ENCODE results near the gene SPAG4.
A peak's percentile ranks its signal among the peaks of the same experiment; 100 is the strongest.

The SPAG4 gene, protein sequence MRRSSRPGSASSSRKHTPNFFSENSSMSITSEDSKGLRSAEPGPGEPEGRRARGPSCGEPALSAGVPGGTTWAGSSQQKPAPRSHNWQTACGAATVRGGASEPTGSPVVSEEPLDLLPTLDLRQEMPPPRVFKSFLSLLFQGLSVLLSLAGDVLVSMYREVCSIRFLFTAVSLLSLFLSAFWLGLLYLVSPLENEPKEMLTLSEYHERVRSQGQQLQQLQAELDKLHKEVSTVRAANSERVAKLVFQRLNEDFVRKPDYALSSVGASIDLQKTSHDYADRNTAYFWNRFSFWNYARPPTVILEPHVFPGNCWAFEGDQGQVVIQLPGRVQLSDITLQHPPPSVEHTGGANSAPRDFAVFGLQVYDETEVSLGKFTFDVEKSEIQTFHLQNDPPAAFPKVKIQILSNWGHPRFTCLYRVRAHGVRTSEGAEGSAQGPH

DNA sequence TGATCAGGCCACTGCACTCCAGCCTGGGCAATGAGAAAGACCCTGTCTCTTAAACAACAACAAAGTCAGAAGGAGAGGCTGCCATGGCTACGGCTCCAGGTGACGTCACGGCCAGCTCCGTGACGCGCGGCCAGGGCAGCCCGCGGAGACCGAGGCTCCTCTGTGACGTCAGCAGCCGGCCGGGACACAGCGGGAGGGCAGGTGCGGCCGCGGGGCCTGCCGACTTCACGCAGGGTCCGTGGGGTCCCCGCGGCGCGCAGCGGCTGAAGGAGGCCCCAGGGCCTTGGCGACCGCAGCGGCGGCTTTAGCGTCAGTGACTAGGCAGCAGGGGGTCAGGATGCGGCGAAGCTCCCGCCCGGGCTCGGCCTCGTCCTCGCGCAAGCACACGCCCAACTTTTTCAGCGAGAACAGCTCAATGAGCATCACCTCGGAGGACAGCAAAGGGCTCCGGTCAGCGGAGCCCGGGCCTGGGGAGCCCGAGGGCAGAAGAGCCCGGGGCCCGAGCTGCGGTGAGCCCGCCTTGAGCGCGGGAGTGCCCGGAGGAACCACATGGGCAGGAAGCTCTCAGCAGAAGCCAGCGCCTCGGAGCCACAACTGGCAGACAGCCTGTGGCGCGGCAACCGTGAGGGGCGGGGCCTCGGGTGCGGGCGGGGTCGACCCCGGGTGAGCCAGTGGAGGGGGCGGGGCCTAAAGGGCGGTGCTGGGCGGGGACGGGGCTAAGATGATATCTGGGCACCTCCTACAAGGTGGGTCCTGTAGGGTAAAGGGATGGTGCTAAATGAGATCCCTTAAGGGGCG lies at the start of gene SPAG4:
TSS of gene SPAG4 (plus strand) at position 163 of the 798 bp plus-strand sequence. CDS start at position 338, 175 bp downstream.
- DNase-seq (ENCODE audit: low spot score), result peak; percentile 99

DNA sequence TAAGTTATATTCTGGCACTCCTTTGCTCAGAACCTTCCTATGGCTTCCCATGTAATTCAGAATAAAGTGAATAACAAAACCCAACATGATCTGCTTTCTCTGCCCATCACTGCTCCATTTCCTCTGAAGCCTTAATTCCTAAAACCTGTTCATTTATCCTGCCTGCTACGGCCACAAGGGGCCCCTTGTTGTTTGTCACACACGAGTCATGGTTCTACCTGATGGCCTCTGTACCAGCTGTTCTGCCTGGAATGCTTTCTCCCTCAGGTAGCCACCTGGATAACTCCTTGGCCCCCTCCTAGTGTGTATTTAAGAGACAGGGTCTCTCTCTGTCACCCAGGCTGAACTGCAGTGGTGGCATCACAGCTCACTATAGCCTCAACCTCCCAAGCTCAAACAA lies 47.0 kb upstream of the SPAG4 start:
- DNase-seq (ENCODE audit: low spot score), result peak; percentile 55

DNA sequence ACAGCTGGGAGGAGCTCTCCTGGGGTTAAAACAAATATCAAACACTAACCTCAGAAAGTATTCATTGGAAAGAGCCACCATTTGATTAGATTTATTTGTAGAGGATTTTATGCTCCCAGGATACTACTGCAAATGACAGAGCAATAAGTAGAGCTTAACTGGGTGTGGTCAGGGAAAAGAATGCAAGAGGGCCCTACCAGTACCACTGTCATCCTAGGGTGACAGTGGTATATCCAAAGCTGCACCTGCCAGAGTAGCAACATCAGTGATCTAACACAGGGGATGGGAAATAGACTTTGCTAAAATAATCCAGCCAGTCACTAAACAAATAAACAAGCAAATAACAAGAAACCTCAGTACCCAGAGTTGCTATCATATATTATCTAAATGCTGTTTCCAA lies 44.1 kb upstream of the SPAG4 start:
- DNase-seq (ENCODE audit: low spot score), result no peak

DNA sequence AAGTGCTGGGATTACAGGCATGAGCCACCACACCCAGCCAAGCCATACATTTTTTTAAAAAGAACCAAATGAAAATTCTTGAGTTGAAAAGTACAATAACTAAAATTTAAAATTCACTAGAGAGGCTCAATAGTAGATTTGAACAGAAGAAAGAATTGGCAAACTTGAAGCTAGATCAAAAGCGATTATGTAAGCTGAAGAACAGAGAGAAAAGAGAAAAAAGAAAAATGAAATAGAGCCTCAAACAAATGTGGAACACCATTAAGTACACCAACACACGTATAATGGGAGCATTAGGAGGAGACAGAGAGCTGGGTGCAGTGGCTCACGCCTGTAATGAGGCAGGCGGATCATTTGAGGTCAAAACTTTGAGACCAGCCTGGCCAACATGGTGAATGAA lies 42.8 kb upstream of the SPAG4 start:
- no peak for DNase-seq (ENCODE audit: low spot score)

DNA sequence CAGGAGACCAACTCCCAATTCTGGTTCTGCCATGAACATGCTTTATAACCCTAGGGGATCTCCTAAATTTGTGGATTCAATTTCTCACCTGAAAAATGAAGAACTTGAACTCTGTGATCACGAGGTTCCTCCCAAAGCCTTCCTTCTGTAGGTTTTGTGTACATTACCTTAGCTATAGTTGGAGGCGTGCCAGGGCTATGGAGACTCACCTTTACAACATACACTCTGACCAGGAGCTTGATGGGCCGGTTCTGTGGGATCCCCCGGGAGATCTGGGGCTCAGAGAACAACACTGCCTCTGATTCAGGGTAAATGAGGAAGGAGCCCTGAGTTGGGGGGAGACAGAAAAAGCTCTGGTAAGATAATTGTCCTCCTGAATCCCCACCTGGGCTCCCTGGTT lies 39.7 kb upstream of the SPAG4 start:
- no peak for DNase-seq (ENCODE audit: low spot score)

DNA sequence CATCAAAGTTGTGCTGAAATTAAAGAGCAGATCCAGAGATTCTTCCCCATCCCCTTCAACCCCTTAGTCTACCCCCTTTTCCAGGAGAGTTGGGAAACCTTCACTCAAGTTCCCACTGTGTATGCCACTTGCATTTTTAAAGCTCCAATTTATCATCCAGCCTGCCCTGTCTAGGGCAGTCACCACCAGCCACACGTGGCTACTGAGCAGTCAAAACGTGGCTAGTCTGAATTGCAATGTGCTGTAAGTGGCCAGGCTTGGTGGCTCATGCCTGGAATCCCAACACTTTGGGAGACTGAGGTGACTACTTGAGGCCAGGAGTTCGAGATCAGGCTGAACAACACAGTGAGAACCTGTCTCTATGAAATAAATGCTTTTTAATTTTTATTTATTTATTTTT lies 38.8 kb upstream of the SPAG4 start:
- DNase-seq (ENCODE audit: low spot score), result no peak

DNA sequence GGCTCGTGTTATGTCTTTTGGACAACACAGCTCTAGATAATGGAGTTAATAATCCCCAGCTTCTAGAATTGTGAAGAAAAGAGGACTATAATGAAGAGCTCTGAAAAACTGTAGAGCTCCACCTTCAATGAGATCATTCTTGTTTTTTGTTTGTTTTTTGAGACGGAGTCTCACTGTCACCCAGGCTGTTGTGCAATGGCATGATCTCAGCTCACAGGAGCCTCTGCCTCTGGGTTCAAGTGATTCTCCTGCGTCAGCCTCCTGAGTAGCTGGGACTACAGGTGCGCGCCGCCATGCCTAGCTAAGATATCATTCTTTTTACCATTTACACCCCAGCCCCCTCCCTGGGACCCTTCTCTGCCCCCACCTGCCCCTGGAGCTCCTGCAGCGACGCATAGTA lies 37.2 kb upstream of the SPAG4 start:
- DNase-seq (ENCODE audit: low spot score), result no peak

DNA sequence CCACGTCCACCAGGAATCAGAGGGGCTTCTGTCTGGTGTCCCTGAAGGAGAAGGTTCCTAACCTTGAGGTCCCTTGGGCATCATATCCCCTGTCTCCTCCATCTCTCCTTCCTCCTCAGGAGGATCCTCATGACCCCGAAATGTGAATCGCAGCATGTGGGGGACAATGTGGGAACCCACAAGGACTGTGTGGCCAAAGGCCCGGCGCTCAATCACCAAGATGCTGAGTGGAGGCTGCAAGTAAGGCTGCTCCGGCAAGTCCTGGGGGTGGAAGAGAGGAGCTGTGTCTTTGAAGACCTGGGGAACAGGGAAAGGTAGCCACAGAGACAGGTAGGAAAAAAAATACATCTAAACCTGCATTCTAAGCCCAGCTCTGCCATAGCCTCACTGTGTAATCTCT lies 36.4 kb upstream of the SPAG4 start:
- no peak for DNase-seq (ENCODE audit: low spot score)

DNA sequence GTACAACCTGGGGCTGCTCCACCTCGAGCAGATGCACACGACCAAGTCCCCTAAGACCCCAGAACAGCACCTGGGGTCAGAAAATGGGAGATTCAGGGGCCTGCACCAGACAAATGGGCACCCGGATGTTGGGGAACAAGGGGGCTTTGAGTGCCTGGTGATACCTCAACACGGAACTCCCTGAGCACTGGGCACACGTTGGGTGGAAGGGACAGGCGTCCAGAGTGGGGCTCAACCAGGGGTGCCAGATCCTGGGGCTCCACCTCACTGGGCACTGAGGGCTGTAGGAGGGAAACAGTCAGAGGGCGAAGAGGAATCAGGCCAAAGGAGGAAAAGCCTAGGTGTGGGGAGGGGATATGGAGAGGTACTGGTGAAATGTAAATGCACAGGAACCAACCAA lies 33.5 kb upstream of the SPAG4 start:
- DNase-seq (ENCODE audit: low spot score), result no peak

DNA sequence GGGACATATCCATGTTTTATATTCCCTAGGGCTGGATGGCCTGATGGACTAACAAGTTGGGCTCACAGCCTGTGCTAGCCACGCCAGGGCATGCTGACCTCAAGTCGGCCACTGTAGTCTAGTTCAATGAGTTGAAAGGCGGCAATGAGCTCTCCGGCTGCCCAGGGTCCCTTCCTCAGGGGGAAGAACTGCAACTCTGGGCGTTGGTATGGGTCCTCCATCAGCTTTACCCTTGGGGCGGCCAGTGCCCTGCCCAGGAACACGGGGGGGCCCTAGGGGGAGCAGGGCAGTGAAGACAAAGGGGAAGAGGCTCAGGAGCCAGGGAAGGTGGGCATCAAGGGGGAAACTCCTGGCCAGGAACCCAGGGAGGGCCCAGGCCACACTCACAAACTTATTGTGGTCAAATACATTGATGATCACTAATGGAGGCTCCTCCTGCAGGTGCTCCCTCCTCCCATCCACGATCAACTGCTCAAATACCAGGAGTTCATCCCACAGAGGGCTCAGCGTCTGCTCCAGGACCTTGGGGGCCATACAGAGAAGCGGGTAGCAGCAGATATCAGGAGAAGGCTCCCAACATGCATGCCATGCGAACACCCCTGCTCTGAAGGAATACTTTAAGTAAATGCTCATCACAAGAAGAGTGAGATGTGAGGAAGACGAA lies 32.8 kb upstream of the SPAG4 start:
- no peak for DNase-seq (ENCODE audit: low spot score)

DNA sequence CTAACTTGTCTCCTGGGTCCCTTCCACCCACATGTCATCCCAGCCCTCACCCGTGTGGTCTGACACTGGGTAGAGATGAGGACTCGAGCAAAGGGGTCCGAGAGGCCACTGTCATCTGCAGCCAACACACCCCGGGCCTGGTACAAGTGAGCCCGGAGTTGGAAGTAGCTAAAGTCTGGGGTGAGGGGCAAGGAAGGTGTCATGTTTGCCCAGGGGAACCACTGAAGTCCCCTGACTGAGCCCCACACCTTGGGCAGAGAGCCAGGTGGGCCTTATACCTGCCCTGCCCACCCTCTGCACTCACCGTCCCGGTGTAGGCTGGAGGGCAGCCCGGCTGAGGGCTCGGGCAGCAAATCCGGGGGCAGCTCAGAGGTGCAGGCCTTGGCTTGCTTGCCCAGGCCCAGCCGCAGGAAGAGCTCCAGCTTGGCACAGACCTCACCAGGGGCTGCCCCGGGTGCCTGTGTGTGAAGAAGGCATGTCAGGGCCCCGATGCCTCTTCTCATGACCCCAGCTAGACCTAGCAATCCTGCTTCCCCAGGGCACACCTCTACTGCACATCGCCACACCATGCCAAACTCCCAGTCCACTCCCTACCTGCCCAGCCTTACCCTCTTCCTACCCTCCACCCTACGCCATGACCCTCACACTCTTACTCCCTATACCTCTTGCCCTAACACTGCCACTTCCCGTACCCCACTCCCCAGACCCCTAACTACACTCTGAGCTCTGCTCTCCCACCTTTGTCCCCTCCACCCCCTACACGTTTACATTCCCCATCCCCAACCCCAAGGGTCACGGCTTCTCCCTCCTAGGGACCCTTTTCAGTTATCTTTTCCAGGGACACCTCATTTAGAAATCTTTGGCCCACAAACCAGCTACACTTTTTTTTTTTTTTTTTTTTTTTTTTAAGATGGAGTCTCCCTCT lies 31.7 kb upstream of the SPAG4 start:
- peak; percentile 29 for DNase-seq (ENCODE audit: low spot score)

DNA sequence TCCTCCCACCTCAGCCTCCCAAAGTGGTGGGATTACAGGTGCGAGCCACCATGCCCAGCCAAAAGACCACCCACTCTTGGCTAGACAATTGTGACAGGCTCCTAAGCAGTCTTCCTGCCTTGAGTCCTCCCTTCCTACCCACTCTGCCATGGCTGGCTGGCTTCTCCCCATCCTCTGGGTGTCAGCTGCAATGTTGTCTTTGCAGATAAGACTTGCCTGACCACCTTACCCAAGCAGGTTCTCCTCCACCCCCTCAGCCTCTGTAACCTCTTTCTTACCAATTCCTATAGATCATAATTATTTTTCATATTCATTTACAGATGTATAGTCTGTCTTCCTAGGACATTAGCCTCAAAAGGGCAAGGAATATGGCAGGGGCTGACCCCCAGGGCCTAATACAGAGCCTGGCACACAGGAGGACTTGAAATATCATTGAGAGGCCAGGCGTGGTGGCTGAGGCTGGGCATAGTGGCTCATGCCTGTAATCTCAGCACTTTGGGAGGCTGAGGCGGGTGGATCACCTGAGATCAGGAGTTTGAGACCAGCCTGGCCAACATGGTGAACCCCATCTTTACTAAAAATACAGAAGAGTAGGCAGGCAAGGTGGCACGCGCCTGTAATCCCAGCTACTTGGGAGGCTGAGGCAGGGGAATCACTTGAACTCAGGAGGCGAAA lies 28.7 kb upstream of the SPAG4 start:
- DNase-seq (ENCODE audit: low spot score), result no peak

DNA sequence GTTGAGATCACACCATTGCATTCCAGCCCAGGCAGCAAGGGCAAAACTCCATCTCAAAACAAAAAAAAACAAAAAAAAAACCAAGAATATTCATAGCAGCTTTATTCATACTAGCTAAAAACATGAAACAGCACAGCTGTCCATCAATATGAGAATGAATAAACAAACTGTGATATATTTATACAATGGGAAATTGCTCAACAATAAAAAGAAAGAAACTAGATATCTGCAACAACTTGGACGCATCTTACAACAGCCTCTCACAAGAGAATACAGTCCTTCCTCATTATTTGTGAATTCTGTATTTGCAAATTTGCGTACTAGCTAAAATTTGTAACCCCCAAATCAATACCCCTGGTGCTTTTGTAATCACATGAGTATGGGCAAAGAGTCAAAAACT lies 28.2 kb upstream of the SPAG4 start:
- DNase-seq (ENCODE audit: low spot score), result no peak

DNA sequence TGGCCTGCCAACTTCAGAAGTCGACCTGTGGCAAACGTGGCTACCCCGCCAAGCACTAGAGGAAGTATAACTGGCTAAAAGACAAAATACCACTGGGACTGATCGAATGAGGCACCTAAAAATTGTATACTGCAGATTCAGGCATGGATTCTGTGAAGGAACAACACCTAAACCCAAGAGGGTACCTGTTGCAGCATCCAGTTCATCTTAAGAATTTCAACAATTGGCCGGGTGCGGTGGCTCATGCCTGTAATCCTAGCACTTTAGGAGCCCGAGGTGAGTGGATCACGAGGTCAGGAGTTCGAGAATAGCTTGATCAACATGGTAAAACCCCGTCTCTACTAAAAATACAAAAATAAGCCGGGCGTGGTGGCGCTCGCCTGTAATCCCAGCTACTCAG lies 27.2 kb upstream of the SPAG4 start:
- DNase-seq (ENCODE audit: low spot score), result no peak

DNA sequence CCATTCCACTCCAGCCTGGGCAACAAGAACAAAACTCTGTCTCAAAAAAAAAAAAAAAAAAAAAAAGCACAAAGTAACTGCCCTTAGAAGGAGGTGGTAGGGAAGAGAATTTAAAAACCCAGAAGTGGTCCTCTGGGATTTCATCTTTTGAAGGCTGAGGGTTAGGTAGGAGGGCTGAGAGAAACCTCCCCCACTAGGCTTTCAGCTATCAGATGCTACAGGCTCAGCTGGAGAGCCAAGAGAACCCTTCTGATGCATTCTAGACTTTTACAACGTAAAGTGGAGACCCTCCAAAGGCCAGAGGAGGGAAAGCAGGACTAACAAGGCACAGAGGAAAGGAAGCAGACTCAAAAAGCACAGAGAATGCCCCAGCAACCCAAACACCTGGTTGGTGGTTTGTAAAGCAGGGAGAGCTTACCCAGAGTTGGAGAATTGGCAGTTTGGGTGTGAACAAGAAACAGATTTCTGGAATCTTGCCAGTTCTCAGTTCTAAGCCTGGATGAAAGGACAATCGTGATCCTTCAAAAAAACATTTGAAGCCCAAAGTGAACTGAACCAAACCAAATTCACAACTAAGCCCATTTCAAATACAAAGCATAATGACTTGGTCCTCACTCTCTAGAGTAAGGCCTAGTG lies 23.2 kb upstream of the SPAG4 start:
- DNase-seq (ENCODE audit: low spot score), result peak; percentile 32

DNA sequence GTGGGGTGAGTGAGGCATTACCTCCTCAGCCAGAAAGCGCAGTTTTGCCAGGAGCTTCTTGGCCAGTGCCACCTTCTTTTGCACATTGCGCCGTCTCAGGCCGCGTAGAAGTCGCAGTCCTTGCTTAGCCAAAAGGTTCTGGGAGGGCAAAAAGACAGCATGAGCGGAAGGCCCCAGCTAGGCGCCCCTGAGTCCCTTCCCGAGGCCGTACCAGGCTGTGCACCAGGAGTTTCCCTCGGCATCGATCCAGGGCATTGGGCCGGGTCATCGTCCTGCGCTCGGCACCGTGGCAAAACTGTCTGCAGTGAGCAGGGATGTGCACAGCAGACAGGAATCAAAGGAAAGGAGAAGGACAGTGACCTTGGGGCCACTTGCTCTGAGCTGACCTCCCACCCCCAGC lies 20.2 kb upstream of the SPAG4 start:
- DNase-seq (ENCODE audit: low spot score), result peak; percentile 29

DNA sequence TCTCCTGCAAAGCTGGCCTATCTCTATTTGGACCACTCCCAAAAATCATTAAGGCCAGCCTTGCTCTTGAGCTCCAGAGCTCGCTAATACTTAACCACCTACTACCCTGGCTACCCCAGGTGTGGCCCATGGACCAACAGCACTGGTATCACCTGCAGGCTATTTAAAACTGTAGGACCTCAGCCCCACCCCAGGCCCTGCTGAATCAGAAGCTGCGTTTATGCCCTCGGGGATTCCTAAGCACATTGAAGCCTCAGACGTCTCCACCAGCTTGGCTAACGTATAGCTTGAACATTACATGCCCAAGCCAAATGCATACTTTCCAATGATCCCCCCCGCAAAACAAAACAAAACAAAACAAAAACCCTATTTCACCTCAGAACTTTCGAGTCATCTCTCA lies 19.7 kb upstream of the SPAG4 start:
- DNase-seq (ENCODE audit: low spot score), result no peak

DNA sequence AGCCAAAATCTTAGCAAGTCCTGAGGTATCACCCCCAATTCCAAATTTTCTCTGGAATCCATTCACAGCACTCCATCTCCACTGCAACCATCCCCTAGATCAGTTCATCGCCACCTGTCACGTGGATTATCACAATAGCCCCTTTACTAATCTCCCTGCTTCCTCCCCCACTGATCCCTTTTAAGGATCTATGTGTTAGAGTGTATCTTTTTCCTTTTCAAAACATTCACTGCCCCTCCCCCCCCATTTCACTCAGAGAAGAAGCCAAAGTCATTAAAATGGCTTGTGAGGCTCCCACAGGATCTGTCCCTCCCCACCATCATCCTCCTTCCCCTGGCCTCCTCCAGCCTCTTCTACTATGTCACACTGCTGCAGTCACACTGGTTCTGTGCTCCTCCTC lies 18.4 kb upstream of the SPAG4 start:
- DNase-seq (ENCODE audit: low spot score), result peak; percentile 48

DNA sequence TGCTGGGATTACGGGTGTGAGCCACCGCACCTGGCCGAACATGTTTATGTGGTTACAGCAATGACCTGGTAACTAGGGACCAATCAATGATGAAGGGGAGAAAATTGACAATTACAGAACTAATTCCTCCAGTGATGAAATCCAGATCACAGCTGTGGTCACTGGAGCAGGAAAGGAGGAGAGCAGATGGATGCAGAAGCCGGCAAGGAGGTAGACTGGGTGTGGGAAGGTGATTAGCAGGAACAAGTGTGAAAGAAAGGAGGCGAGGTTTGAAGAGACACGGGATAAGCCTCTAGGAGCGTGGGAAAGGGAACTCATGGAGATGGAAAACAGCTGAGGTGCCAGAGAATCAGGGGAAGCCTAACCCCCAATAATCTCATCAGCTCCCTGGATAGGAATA lies 17.2 kb upstream of the SPAG4 start:
- peak; percentile 45 for DNase-seq (ENCODE audit: low spot score)

DNA sequence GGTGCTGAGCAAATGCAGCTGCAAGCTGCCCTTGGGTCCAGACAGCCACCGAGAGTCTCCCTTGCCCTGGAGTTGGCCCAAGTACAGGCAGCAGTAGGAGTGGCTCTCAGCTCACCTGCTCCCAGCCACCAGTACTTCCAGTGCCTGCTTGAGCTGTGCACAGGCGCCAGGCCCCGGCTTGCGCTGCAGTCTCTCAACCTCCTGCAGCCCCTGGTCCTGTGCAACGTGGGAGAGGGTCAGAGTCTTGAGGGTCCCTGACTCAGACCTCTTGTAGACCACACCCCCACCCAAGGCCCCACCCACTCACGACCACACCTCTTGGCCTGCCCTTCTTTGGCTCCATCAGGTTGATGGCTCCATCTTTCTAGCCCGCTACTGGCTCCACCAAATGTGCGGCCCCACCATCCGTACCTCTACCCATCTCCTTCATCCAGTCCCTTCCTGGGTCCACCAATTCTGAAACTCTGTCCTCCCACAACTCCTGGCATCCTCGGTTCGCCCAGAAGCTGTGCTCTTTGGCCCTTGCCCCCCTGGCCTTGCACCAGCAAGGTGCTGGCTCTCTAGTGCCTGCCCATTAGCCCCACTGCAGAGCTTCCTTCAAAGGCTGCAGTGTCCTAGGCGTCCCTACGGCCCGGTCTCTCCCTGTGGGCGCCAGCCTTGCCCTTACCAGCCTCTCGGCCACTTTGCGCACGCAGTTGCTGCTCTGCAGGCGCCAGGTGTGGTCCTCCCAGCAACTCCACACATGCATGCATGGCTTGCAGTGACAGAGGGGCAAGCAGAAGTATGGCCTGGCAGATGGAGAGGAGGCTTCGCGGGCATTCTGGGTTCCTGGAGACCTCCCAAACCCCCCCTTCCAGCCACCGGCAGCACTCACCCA lies 16.5 kb upstream of the SPAG4 start:
- peak; percentile 39 for DNase-seq (ENCODE audit: low spot score)

All from D341Med (cell line).